MV-4-11 (cell line): ENCODE results near the gene TMEM87B.
A peak's percentile ranks its signal among the peaks of the same experiment; 100 is the strongest.
"Not testable (repeated sequence)": the region's sequence is repeated elsewhere in the genome, so short reads cannot be mapped to it uniquely, and the experiment has no call there.

Experiments used
- DNase-seq: peaks from one replicate; lab custom pipeline; 2025; lab: John Stamatoyannopoulos, UW

The TMEM87B gene

DNA sequence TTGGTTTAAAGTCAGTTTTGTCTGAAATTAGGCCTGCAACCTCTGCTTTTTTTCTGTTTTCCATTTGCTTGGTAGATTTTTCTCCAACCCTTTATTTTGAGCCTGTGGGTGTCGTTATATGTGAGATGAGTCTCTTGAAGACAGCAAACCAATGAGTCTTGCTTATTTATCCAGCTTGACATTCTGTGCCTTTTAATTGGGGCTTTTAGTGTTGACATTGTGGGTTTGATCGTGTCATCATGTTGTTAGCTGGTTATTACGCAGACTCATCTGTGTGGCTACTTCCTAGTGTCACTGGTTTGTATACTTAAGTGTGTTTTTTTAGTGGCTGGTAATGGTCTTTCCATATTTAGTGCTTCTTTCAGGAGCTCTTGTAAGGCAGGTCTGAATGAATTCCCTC lies 18.8 kb downstream of the TMEM87B start:
- DNase-seq: no peak

DNA sequence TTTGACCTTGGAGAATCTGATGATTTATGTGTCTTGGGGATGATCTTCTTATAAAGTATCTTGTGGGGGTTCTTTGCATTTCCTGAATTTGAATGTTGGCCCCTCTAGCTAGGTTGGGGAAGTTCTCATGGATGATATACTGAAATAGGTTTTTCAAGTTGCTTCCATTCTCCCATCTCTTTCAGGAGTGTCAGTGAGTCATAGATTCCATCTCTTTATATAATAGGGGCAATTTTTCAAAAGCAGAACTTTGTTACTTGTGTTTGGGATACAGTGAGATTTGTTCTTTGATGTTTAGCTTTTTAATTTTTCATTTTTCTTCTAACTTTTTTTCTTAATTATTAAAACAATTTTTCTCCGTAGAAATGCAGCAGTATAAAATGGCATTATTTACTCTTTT lies 19.4 kb downstream of the TMEM87B start:
- peak; percentile 3 for DNase-seq

DNA sequence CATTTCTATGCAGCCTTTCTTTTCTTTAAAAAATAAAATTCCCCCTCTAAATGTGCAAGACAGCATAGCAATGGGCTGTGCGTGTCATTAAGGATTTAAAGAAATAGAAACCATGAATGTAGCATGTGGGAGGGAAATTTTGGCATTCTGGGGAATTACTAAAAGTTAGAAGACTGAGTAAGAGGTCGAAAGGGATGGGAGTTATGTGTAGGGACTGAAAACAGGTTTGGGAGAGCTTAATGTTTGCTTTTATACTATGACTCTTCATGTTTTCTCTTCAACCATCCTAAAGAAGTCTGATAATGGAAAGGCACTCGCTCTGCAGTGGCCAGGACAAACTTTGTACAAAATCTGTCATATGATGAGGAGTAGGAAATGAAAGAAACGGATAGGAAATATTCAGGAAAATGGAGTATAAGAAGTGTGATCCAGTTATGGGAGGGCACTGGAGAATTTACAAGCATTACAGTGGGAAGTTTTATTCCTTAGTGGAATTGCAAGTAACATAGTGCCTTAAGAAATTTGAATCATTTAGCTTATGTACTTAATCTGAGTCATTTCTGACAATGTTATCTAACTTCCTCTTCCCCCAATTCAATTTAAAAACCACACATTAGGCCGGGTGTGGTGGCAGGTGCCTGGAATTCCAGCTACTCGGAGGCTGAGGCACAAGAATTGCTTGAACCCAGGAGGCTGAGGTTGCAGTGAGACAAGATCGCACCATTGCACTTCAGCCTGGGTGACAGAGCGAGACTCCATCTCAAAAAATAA lies 20.6 kb downstream of the TMEM87B start:
- DNase-seq: no peak

DNA sequence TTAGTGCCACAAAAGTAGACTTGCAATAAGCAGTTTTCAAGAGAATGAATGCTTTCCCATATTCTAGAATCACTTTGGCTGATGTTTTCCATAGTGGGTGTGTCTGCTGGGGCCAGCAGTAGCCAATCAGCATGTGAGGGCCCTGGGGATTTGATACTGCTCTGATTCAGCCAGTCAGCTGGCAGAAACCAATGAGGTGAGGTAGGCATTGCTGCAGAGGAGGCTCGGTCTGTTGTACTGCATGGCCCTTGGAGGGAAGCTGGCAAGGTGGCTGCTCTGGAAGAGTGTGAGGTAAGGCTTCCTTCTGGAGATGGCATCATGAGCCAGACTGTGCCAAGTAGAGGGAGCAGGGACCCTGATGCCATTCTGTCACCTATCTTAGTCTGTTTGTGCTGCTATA lies 22.7 kb downstream of the TMEM87B start:
- DNase-seq: no peak

DNA sequence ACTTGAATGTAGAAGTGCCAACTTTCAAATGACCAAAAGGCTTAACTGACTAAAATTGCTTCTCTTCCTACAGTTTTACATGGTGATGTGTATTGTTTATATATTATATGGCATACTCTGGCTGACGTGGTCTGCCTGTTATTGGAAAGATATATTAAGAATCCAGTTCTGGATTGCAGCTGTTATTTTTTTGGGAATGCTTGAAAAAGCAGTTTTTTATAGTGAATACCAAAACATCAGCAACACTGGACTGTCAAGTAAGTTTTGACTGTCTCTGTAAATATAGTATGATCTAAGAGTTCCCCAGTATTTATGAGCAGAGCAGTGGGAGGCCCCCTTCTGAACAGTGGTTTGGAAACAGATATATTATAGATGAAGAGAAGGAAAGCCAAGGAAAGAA lies 26.2 kb downstream of the TMEM87B start:
- no peak for DNase-seq

DNA sequence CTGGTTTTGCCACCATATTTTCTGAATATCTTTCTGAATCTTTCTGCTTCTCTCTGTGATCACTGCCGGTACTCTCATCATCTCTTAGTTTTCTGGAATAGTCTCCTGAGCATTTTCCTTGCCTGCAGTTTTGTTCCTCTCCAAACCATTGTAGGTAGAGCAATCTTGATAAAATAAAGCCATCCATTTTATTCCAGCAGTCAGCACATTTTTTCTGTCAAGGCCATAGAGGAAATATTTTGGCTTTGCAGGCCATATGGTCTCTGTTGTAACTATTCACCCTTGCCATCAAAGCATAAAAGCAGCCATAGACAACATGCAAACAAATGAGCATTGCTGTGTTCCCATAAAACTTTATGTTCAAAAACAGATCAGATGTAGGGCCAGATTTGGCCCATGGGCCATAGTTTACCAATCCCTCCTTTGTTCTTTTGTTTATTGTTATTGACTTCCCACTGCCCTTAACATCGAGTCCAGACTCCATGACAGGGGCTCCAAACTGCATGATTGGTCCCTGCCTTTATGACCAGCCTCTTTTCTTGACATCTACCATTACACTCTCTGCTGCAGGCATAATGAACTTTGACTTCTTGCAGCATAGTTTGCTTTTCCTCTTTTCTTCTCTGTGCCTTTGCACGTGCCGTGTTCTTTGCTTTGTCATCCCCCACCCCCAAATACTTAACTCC lies 29.8 kb downstream of the TMEM87B start:
- no peak for DNase-seq

DNA sequence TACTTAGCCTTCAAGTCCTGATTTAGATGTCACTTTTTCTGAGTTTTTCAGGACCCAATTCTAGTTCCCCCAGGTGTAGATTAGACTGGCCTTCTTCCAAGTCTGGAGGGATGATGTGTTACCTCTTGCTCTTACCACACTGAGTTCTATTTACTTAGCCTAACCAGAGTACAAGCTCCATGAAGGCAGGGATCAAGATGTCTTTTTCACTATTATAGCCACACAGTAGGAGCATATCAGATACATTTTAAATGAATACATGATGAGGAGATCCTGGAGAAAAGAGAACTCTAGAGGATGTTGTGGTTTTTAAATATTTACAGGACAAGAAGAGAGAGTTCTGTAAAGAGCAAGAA lies 30.3 kb downstream of the TMEM87B start:
- DNase-seq: no peak

DNA sequence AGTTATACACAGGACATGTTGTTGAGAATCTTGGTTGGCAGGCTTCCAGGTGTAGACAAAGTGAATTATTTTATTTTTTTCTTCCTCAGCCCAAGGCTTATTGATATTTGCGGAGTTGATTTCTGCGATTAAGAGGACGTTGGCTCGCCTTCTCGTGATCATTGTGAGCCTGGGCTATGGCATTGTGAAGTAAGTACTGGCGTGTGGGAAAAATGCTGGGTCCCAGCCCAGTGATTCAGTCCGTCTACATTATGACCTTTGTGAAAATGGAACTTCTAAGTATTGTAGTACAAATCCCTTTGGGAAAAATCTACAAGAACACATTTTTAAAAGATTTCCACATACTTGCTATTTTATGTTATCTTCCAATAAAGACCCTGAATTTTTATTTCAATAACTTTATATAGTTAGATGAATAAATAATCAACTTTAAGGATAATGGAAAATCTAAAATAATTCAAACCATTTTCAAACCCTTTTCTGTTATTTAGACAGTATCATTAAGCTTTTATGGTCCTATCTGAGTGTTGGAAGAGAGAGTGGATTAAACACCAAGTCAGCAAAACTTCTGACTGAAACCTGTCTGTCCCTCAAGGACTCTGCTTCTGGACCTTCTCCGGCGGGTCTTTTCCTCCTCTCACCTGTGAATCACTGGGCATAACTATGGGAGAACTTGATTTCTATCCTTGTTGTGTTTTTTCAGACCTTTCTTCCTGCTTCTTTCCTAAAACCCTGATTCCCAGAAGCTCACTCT lies 31.0 kb downstream of the TMEM87B start:
- DNase-seq: no peak

DNA sequence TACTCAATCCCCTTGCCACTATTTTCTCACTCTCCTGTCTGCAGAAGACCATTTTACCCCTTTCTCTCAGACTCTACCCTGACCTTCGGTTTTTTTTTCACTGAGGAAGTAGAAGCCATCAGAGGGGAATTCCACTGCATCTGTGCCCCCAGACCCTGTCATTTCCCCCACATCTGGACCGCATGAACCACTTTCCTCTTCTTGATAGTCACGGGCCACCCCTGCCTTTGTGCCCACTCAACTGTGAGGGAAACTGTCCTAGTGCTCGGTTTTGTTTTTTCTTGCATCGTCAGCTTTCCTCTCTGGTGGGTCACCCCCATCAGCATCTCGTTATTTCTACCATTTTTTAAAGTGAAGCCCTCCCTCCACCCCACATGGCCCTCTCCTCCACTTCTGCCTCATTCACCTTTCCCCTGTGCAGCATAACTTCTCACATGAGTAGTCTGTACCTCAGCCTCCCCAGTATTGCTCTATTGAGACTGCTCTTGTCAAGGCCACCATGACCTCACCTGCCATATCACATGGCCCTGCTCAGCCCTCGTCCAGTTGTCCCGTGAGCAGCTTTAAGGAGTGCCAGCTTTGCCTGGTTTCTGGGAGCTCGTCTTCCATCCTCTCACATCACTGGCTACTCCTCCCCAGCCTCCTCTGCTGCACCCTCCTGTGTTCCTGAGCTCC lies 32.4 kb downstream of the TMEM87B start:
- no peak for DNase-seq

DNA sequence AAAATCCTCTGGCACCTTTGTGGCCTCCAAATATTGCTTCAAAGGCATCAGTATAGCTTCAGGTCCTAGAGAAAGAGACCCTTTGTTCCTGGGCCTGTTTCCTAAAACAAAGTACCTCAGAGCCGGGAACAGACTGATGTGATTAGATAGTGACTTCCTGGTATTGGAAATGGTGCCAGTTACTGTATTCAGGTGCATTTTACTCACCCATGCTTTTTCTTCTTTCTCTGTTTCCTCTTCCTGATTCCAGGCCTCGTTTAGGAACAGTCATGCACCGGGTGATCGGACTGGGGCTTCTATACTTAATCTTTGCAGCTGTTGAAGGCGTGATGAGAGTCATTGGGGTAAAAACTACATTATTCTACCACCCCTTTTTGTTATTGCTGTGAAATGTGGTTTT lies 34.3 kb downstream of the TMEM87B start:
- DNase-seq: no peak

DNA sequence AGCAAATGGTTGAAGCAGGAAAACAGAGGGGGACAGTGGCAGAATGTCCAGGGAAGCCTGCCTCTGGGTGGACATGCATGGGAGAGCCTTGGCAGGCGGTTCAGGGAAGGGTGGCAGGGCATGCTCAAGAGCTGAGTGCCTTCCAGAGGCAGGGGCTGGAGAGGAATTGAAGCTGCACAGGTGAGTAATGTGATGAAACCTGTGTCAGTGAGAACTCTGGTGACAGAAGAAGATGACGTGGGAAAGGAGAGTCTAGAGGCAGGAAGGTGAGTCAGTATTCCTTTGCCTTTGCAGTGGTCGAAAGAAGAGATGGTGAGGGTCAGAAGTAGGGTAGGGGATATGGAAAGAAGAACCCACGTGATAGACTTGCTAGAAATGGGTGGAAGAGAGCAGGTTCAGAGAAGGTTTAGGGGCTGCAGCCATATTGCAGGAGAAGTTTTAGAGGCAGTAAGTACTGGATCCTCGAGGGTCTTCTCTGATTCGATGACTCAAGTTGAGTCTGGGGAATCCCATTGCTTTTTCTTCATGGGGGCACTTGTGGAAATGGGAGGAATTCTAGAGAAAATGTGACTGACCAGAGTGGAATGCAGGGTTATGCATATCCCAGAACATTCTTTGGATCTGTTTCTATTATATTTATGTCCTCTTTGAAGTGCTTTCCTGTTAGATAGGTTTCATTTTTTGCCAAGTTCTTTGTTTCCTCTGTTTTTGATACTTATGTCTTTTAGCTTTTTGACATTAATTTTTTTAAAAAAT lies 37.4 kb downstream of the TMEM87B start:
- DNase-seq: no peak

DNA sequence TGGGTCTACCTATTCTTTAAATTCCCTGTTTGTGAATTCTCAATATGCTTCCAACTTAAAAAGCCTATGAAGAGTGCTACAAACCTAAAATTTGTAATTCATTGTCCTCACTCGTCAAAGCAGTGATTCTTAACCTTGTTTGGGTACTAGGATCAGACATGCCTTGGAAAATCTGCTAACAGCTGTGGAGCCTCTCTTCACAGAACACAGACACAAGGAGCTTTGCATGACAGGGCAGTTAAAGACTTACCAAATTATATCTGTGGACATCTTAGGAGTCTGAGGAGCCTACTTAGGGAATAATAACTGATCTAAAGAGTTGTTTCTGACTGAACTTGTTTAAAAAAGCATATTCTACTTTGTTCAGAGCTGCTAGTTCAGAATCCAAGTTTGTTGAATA lies 38.1 kb downstream of the TMEM87B start:
- DNase-seq: no peak

DNA sequence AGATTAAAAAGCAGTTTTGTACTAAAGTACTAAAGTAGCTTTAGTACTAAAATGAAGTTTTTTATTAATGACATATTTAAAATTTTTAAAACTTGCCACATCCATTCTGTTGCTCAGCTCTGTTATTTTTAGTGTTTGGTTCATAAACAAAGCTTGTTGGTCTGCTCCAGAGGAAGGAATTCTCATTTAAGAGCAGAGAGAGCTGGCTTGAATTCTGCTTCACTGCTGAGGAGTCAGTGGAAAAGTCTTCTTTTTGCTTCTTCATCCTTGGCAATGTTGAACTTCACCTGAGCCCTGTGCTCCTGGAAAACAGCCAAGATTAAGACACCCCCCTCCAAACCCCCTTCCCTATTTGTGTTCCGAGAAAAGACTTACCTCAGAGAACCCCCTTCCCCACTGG lies 40.6 kb downstream of the TMEM87B start:
- no peak for DNase-seq

DNA sequence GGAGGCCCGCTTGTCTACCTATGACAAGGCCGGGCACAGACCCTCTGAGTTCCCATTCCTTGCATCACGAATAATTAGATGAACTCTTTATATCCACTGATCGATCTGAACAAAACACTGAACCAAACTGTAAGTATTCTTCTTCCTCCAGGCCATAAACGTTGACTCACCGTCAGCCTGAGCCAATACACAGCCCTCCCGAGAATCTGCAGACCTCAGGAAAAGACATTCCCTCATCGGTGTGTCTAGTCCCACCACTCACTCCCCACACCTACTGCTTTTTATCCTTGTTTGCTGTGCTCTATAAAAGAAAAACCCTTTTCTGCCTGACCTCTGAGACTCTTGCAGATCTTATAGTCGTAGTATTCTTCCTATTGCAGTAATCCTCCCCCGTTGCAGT lies 41.0 kb downstream of the TMEM87B start:
- DNase-seq: no peak

DNA sequence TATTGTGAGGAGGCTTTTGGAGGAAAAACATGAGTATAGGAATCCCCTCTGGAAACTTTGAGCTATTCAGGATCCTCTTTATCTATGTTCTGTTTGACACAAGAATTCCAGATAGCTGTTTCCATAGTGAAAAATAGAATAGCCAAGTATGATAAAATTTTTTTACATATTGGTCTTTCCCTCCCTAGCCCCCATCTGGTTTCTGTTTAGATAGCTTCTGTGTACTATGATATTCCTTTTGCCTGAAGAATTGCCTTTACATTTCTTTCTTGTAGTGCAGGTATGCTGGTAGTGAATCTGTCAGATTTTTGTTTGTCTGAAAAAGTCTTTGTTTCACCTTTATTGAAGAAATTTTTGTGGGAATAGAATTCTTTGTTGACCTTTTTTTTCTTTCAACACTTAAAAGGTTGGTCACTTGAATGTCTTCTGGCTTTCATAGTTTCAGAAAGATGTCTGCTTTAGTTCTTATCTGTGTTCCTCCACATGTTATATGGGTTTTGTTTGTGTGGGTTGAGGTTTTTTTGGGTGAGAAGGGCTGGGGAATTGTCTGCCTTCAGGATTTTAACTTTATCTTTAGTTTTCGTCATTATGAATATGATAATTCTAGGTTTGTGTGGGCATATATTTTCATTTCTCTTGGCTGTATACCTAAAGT lies 53.2 kb downstream of the TMEM87B start:
- no peak for DNase-seq

DNA sequence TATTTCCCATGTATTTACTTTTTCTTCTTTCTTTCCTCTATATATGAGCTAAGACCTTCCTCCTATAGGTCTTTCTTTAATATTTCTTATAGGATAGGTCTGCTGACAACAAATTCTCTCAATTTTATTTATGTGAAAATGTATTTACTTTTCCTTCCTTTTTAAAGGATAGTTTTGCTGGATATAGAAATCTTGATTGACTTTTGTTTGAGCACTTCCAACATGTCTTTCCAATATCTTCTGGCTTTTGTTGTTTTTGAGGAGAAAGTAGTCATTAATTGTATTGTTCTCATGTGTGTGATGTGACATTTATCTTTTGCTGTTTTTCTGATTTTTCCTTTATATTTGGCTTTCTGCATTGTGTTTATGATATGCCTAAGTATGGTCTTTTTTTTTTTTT lies 54.2 kb downstream of the TMEM87B start:
- DNase-seq: no peak

DNA sequence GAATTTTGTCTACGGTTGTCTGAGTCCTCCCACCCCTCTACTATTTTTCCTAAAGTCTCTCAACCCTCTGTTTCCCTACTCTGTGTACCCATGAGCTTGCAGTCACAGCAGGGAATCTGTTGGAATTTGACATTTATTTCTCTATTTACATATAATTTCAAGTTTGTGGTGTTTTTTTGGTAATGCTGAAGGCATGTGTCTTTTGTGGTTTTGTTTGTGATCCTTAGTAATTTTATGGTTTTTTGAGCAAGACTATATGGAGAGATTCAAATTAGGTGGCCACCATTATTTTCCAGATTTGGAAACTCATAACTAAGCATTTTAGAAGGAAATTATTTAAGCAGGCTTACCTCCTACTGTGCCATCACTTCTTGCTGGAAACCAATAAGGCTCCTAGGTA lies 55.9 kb downstream of the TMEM87B start:
- no peak for DNase-seq

DNA sequence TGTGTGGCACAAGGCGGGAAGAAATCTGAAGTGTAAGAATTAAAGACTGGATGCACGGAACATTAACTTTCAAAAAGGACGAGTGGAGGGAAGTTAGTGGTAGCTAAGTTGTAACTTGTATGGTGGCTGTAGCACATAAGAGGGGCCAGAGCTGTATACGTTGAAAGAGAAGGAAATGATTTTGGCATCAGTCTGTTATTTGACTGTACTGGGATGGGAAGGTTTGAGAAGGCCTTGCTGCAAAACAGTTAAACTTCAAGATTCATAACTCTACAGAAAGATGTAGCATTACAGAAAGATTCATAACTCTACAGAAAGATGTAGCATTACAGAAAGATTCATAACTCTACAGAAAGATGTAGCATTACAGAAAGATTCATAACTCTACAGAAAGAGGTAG lies 58.3 kb downstream of the TMEM87B start:
- not testable (repeated sequence) for DNase-seq

DNA sequence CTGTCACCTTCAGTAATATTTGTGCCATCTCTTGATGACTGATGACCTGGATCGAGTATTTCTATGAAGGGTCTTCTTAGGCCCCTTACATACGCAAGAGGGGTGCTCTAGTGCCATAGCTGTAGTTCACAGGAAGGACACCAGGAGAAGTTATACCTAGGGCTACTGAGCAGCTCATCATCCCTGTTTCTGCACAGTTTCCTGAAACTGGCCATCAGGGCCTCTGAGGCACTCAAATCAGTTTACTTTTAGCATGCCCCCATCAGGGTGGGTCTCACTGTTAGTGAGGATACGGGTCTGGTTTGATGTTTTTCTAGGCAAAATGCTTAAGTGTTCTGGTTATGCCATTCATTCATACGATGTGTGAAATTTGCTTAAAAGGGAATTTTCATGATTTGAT lies 63.1 kb downstream of the TMEM87B start:
- no peak for DNase-seq

DNA sequence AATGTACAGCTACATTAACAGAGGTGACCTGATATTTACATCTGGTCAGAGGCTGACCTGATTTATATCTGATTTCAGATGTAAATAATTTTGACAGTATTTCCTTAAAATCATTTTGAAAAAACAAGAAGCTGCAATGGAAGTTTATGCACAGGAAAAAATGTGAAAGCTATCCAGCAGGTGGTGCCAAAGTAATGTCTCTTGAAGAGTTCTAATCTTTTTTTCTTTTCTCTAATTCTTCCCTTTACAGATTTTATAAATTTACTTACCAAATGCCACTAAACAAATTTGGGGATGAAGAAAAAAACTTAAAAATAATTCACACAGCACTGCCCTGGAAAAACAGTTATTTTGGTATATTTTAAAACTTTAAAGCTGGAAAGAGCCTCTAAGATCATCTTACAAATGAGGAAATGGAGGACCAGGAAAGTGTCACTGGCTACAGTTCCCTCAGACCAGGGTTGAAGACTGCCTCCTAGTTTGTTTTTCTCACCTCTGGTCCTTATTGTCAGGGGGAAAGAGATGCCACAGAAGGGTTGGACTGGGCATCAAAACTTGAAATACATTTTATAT lies 66.7 kb downstream of the TMEM87B start:
- DNase-seq: peak; percentile 56

DNA sequence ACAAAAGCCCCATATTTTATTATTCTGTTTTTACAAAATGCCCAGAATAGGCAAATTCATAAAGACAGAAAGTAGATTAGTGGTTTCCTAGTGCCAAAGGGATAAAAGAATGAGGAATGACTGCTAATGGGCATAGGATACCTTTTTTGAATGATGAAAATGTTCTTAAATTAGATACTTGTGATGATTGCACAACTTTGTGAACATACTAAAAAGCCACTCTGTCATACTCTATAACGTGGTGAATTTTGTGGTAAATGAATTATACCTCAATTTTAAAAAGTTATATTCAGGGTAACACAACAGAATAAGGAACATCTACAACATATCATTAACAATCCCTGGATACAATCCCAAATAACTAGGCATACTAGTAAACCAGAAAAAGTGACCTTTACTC lies 74.0 kb downstream of the TMEM87B start:
- no peak for DNase-seq
